Transverse colon (tissue), 4 donors: ENCODE measurements around the gene ZBTB1. TPM values are rescaled to one million over a fixed set of nuclear protein-coding genes. Genes with fewer than 3 reads are reported as not detected.

Source experiments
- DNase-seq: peaks from one replicate; pipeline ENCODE4 v3.0.0-alpha.2; 2019
- H3K27ac ChIP-seq, 4 donors: fragments of 200-600 bp; sonication (generic); 2 replicates each; pipeline ENCODE4 v1.5.1; 2016 to 2018; ENCODE audit warnings: inconsistent platforms in 4 of 4
- H3K27me3 ChIP-seq: fragments of 200-600 bp; sonication (generic); 2 replicates; pipeline ENCODE4 v1.5.1; 2017; ENCODE audit warnings: inconsistent platforms
- H3K36me3 ChIP-seq, 4 donors: fragments of 200-600 bp; sonication (generic); 2 replicates each; pipeline ENCODE4 v1.5.1; 2017 to 2019; ENCODE audit warnings: inconsistent platforms in 4 of 4
- H3K4me1 ChIP-seq, 4 donors: fragments of 200-600 bp; sonication (generic); 2 replicates each; pipeline ENCODE4 v1.5.1; 2017 to 2020; ENCODE audit warnings: inconsistent platforms in 4 of 4
- H3K4me3 ChIP-seq, 4 donors: fragments of 200-600 bp; sonication (generic); 1 replicate in 1 of 4; 2 replicates in 3 of 4; pipeline versions ENCODE4 v1.5.1 to v1.6.1; 2017 to 2019; ENCODE audit warnings: inconsistent platforms in 4 of 4
- H3K9me3 ChIP-seq, 2 donors: fragments of 200-600 bp; sonication (generic); 2 replicates each; pipeline ENCODE4 v1.5.1; 2017 to 2019; ENCODE audit warnings: inconsistent platforms in 2 of 2
- CTCF ChIP-seq, 5 experiments: fragments of 200-600 bp in 3 of 5; fragments of 450-650 bp in 2 of 5; sonication (generic) in 3 of 5; IDR thresholded peaks; 1 replicate in 2 of 5; 2 replicates in 3 of 5; pipeline ENCODE4 v1.5.1; 2016 to 2017; ENCODE audit warnings: antibody characterized with exemption in 5 of 5, inconsistent platforms in 3 of 5, mild to moderate bottlenecking in 2 of 5, moderate library complexity in 1 of 5
- EP300 ChIP-seq: sonication (generic); formaldehyde crosslinking; IDR thresholded peaks from one replicate; pipeline ENCODE4 v1.6.1; 2017; ENCODE audit warnings: antibody characterized with exemption, low read depth
- POLR2A ChIP-seq: fragments of 450-650 bp; IDR thresholded peaks from one replicate; pipeline ENCODE4 v1.6.1; 2016; ENCODE audit warnings: antibody characterized with exemption, mild to moderate bottlenecking, moderate library complexity
- POLR2AphosphoS5 ChIP-seq, 3 donors: sonication (generic); formaldehyde crosslinking; IDR thresholded peaks; one replicate each; pipeline ENCODE4 v1.6.1; 2016; ENCODE audit warnings: antibody characterized with exemption in 3 of 3
- WGBS, 2 donors: methylation state at CpG; one replicate each; pipeline ENCODE4 v1.1.5; 2018; ENCODE audit warnings: low coverage in 1 of 2; 5-methylcytosine and 5-hydroxymethylcytosine counted together
- in situ Hi-C, 4 donors: fragments of 200-750 bp; cut with MboI; loops; one replicate each; pipeline versions ENCODE4 v1.15.0 to v1.15.1; 2017; ENCODE audit warnings: low sequenced_read_pairs in 3 of 4, low pct_ligation_motif_present in 1 of 4, low pct_unique_long_range_greater_than_20kb in 1 of 4
- intact Hi-C: fragments of 100-400 bp; cut with DNase I; formaldehyde crosslinking; loops from one replicate; pipeline ENCODE4 v1.15.1; 2023; ENCODE audit warnings: low total_unique reads
- total RNA-seq, 4 donors: library from RNA; depleted of rRNA; stranded (reverse); fragments of >200 nt; gene quantifications; one replicate each; pipeline ENCODE4 v1.1.0, GENCODE V29; 2016

ZBTB1 gene
- total RNA-seq, 4 donors from 2014 or later: 18.3 to 51.4 (median 34.3) TPM

DNA sequence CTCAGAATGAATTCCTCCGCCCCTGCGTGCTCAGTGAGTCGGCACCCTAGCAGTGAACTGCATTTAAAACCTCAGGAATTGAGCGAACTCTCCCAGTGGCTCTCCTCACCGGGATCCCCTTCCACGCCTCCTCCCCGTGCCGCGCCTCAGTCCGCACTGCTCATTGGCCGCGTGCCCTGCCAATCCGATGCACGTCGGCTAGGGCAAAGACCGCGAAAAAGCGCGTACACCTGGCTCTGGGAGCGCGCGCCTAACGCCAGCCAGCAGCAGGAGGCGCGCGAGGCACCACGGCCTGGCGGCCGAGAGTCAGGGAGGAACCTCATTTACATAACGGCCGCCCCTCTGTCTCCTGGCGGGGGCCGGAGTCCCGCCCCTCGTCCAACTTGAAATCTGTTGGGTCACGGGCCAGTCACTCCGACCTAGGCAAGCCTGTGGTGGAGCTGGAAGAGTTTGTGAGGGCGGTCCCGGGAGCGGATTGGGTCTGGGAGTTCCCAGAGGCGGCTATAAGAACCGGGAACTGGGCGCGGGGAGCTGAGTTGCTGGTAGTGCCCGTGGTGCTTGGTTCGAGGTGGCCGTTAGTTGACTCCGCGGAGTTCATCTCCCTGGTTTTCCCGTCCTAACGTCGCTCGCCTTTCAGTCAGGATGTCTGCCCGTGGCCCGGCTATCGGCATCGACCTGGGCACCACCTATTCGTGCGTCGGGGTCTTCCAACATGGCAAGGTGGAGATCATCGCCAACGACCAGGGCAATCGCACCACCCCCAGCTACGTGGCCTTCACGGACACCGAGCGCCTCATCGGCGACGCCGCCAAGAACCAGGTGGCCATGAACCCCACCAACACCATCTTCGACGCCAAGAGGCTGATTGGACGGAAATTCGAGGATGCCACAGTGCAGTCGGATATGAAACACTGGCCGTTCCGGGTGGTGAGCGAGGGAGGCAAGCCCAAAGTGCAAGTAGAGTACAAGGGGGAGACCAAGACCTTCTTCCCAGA lies 35.9 kb downstream of the ZBTB1 start, which contains the start of gene HSPA2:
Gene HSPA2 (plus strand): TSS at position 534 of the 995 bp plus-strand sequence. CDS start 109 bp downstream, at position 643.
- Histone ChIP-seq H3K4me3 (peak within 1 kb of the TSS; percentile 24 to 70 (median 46)), H3K27ac (peak within 1 kb of the TSS; percentile 90 to 97 (median 95)), H3K36me3 (no peaks in the 10 kb centered on the region), H3K27me3 (peaks cover 12% of the 10 kb centered on the region), H3K4me1 (peaks cover 0 to 18% (median 9%) of the 10 kb centered on the region in 4 donors), H3K9me3 (no peaks in the 10 kb centered on the region)
- TF ChIP-seq CTCF (IDR thresholded peaks at IDR 0.05) (peak; percentile 68 to 98 (median 82)), EP300 (no peak), POLR2A (peak; percentile 98), POLR2AphosphoS5 (IDR thresholded peaks at IDR 0.05) (peak; percentile 90 to 98 (median 97))
- in situ Hi-C loops: loop anchor here (5.0 to 25.0 kb wide), 4 partner anchors 97 to 222 kb away; no protein-coding TSS in a partner anchor
- intact Hi-C loops: loop anchor here (2.0 kb wide), 2 partner anchors 96 to 282 kb away; no protein-coding TSS in a partner anchor
- peak; percentile 99 for DNase-seq
- WGBS, 2 donors: 18% methylated on average over 64 of the region's 79 CpGs; no CpG with 5 or more reads in 1 of the 2 donors

- 59% methylated on average over 73 of the region's 73 CpGs; no CpG with 5 or more reads in 1 of the 2 donors for WGBS, 2 donors
Measured at GRCh38 chr14:64541261-64541971, 36.8 kb downstream of the ZBTB1 start.

DNA sequence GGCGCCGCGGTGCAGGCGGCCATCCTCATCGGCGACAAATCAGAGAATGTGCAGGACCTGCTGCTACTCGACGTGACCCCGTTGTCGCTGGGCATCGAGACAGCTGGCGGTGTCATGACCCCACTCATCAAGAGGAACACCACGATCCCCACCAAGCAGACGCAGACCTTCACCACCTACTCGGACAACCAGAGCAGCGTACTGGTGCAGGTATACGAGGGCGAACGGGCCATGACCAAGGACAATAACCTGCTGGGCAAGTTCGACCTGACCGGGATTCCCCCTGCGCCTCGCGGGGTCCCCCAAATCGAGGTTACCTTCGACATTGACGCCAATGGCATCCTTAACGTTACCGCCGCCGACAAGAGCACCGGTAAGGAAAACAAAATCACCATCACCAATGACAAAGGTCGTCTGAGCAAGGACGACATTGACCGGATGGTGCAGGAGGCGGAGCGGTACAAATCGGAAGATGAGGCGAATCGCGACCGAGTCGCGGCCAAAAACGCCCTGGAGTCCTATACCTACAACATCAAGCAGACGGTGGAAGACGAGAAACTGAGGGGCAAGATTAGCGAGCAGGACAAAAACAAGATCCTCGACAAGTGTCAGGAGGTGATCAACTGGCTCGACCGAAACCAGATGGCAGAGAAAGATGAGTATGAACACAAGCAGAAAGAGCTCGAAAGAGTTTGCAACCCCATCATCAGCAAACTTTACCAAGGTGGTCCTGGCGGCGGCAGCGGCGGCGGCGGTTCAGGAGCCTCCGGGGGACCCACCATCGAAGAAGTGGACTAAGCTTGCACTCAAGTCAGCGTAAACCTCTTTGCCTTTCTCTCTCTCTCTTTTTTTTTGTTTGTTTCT lies 37.6 kb downstream of the ZBTB1 start:
- H3K4me1 ChIP-seq: peaks cover 0 to 18% (median 9%) of the 10 kb centered on the region in 4 donors
- H3K9me3 ChIP-seq: no peaks in the 10 kb centered on the region
- H3K27ac ChIP-seq: peak overlapping the region; percentile 76 to 97 (median 92)
- TF ChIP-seq POLR2AphosphoS5 (IDR thresholded peaks at IDR 0.05) (no peak), CTCF (IDR thresholded peaks at IDR 0.05) (no peak), EP300 (no peak), POLR2A (no peak)
- no peak for DNase-seq
- in situ Hi-C loops: loop anchor here (5.0 to 25.0 kb wide), 4 partner anchors 95 to 220 kb away; no protein-coding TSS in a partner anchor
- intact Hi-C loops: loop anchor here (2.0 kb wide), 2 partner anchors 95 to 281 kb away; no protein-coding TSS in a partner anchor
- WGBS, 2 donors: 44 to 54% methylated on average over 22 to 61 of the region's 61 CpGs
- no peaks in the 10 kb centered on the region for H3K36me3 ChIP-seq
- H3K27me3 ChIP-seq: peaks cover 12% of the 10 kb centered on the region
- peak overlapping the region; percentile 26 to 70 (median 29) for H3K4me3 ChIP-seq

More at GRCh38 chr14:64541261-64541971, 36.8 kb downstream of the ZBTB1 start:
- Histone ChIP-seq H3K9me3 (no peaks in the 10 kb centered on the region), H3K27me3 (peaks cover 12% of the 10 kb centered on the region), H3K4me3 (peak overlapping the region; percentile 26 to 70 (median 29)), H3K36me3 (no peaks in the 10 kb centered on the region), H3K27ac (peak overlapping the region; percentile 76 to 97 (median 92)), H3K4me1 (peaks cover 0 to 18% (median 9%) of the 10 kb centered on the region in 4 donors)
- intact Hi-C loops: loop anchor here (2.0 kb wide), 2 partner anchors 95 to 281 kb away; no protein-coding TSS in a partner anchor
- peak; percentile 30 for DNase-seq
- in situ Hi-C loops: loop anchor here (5.0 to 25.0 kb wide), 4 partner anchors 96 to 221 kb away; no protein-coding TSS in a partner anchor
- TF ChIP-seq EP300 (no peak), POLR2A (no peak), POLR2AphosphoS5 (IDR thresholded peaks at IDR 0.05) (no peak), CTCF (IDR thresholded peaks at IDR 0.05) (no peak)
